DOHH2 (cell line): ENCODE results near the gene ADAMTS15.

Experiments
- H3F3A ChIP-seq: fragments of 200-600 bp; sonication (generic), shearing (Covaris generic); 2 replicates; pipeline ENCODE4 v1.6.0; 2016; ENCODE audit warnings: antibody characterized with exemption, mild to moderate bottlenecking; ENCODE audit not compliant: control insufficient read depth, insufficient read depth
- H3K27ac ChIP-seq: fragments of 200-600 bp; sonication (generic); 2 replicates; pipeline ENCODE4 v1.5.1; 2014; ENCODE audit warnings: low read depth, mild to moderate bottlenecking, low read length, moderate library complexity
- H3K27me3 ChIP-seq: fragments of 200-600 bp; sonication (generic); 2 replicates; pipeline ENCODE4 v1.6.1; 2014; ENCODE audit warnings: mild to moderate bottlenecking, low read length, mixed read lengths; ENCODE audit not compliant: control insufficient read depth
- H3K36me3 ChIP-seq: fragments of 200-600 bp; sonication (generic); 2 replicates; pipeline ENCODE4 v1.6.1; 2014; ENCODE audit warnings: mild to moderate bottlenecking, low read length, moderate library complexity, mixed read lengths; ENCODE audit not compliant: control insufficient read depth
- H3K4me1 ChIP-seq: fragments of 200-600 bp; sonication (generic); 2 replicates; pipeline ENCODE4 v1.6.1; 2014; ENCODE audit warnings: mild to moderate bottlenecking, low read length, mixed read lengths; ENCODE audit not compliant: control insufficient read depth
- H3K4me2 ChIP-seq: fragments of 200-600 bp; sonication (generic); 2 replicates; pipeline ENCODE4 v1.6.0; 2014; ENCODE audit warnings: mild to moderate bottlenecking, low read length, moderate library complexity
- H3K4me3 ChIP-seq: fragments of 200-600 bp; sonication (generic); 2 replicates; pipeline ENCODE4 v1.5.1; 2014; ENCODE audit warnings: mild to moderate bottlenecking, low read length, mixed read lengths
- H3K79me2 ChIP-seq: fragments of 200-600 bp; sonication (generic); 2 replicates; pipeline ENCODE4 v1.6.1; 2014; ENCODE audit warnings: mild to moderate bottlenecking, low read length, mixed read lengths; ENCODE audit not compliant: control insufficient read depth
- H3K9me2 ChIP-seq: fragments of 200-600 bp; sonication (generic); replicated peaks from 2 replicates; pipeline ENCODE4 v1.6.1; 2014; ENCODE audit warnings: mild to moderate bottlenecking, low read length, mixed read lengths; ENCODE audit not compliant: control insufficient read depth
- H3K9me3 ChIP-seq: fragments of 200-600 bp; sonication (generic); 2 replicates; pipeline ENCODE4 v1.6.1; 2014; ENCODE audit warnings: antibody characterized with exemption, low read length, mixed read lengths; ENCODE audit not compliant: control insufficient read depth, insufficient read depth
- H4K20me1 ChIP-seq: fragments of 200-600 bp; sonication (generic); 2 replicates; pipeline ENCODE4 v1.6.0; 2014; ENCODE audit warnings: low read depth, mild to moderate bottlenecking, antibody characterized with exemption, low read length, moderate library complexity; ENCODE audit not compliant: control insufficient read depth, insufficient read depth
- CTCF ChIP-seq: fragments of 200-600 bp; sonication (generic); IDR thresholded peaks from one replicate; pipeline ENCODE4 v1.5.1; 2014; ENCODE audit warnings: antibody characterized with exemption, mild to moderate bottlenecking, low read depth, low read length; ENCODE audit not compliant: poor library complexity, severe bottlenecking
- EZH2phosphoT487 ChIP-seq: fragments of 200-600 bp; sonication (generic); IDR thresholded peaks from 2 replicates; pipeline ENCODE4 v1.6.1; 2017; ENCODE audit warnings: borderline replicate concordance, mild to moderate bottlenecking, antibody characterized with exemption, low read length, moderate library complexity, mixed read lengths

The ADAMTS15 gene

GRCh38 chr11:130413405-130414106 is 34.9 kb upstream of the ADAMTS15 start:
- Histone ChIP-seq H3K9me2 (no peaks in the 10 kb centered on the region), H3K9me3 (no peaks in the 10 kb centered on the region), H3K36me3 (no peaks in the 10 kb centered on the region), H3K4me3 (no peak overlapping the region), H3K4me2 (no peak overlapping the region), H3K4me1 (no peaks in the 10 kb centered on the region), H3K79me2 (no peaks in the 10 kb centered on the region), H3K27ac (no peak overlapping the region), H3K27me3 (0 out of 2 replicates have a peak, but pooled peaks cover 7% of the 10 kb centered on the region), H4K20me1 (no peaks in the 10 kb centered on the region), H3F3A (no peaks in the 10 kb centered on the region)
- no peak for TF ChIP-seq CTCF
- TF ChIP-seq EZH2phosphoT487 = no peak

DNA sequence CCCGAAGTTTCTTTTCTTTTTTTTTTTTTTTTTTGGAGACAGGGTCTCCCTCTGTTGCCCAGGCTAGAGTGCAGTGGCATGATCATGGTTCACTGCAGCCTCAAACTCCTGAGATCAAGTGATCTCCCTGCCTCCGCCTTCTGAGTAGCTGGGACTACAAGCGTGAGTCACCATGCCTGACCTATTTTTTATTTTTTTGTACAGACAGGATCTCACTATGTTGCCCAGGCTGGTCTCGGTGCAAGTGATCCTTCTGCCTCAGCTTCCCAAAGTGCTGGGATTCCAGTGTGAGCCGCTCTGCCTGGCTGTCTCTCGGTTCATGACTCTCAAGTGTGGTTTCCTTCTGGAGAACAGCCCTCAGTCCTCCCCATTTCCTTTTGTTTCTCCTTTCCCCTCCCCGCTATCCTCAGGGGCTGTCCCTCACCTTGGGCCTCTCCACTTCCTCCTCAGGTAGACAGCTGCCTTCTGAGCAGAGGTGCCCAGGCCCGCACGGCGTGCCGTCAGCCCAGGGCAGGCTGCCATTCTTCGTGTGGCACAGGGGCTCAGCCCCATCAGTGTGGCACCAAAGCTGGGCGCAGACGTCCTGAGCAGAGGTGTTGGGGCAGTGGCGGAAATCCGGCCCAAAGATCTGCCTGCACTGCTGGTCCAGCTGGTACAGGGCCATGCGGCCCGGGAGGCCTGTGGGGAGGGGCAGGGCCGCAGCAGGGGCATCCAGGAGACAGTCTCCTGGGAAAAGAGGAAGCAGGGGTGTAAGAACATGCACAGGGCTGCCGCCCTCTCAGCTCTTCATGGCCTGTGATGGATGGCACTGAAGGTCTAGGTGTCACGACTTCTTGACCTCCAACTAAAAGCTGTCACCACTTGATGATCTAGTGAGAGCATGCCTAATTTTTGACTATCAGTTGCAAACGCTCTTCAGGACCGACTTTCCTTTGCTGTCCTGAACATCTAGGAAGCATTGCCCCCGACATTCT is 34.1 kb upstream of the ADAMTS15 start:
- no peaks in the 10 kb centered on the region for H3K4me1 ChIP-seq
- H3K36me3 ChIP-seq = no peaks in the 10 kb centered on the region
- no peaks in the 10 kb centered on the region for H3K9me3 ChIP-seq
- H3K4me2 ChIP-seq = no peak overlapping the region
- no peak overlapping the region for H3K4me3 ChIP-seq
- 0 out of 2 replicates have a peak, but pooled peaks cover 7% of the 10 kb centered on the region for H3K27me3 ChIP-seq
- no peaks in the 10 kb centered on the region for H3K79me2 ChIP-seq
- no peaks in the 10 kb centered on the region for H4K20me1 ChIP-seq
- H3F3A ChIP-seq = no peaks in the 10 kb centered on the region
- no peaks in the 10 kb centered on the region for H3K9me2 ChIP-seq
- TF ChIP-seq CTCF (no peak), EZH2phosphoT487 (no peak)
- H3K27ac ChIP-seq = no peak overlapping the region

GRCh38 chr11:130415731-130416529 is 32.5 kb upstream of the ADAMTS15 start:
- H3K4me1 ChIP-seq = no peaks in the 10 kb centered on the region
- H3K36me3 ChIP-seq = no peaks in the 10 kb centered on the region
- no peak overlapping the region for H3K4me3 ChIP-seq
- no peak for TF ChIP-seq EZH2phosphoT487
- no peak for TF ChIP-seq CTCF
- no peak overlapping the region for H3K4me2 ChIP-seq
- no peaks in the 10 kb centered on the region for H3K9me2 ChIP-seq
- peaks cover 13% of the 10 kb centered on the region for H3K27me3 ChIP-seq
- no peaks in the 10 kb centered on the region for H3F3A ChIP-seq
- no peak overlapping the region for H3K27ac ChIP-seq
- H3K79me2 ChIP-seq = no peaks in the 10 kb centered on the region
- H3K9me3 ChIP-seq = no peaks in the 10 kb centered on the region
- H4K20me1 ChIP-seq = no peaks in the 10 kb centered on the region
